Measurements from ENCODE around the gene GGTLC2. TPM values are rescaled to one million over a fixed set of nuclear protein-coding genes. Genes with fewer than 3 reads are reported as not detected.
A peak's percentile ranks its signal among the peaks of the same experiment; 100 is the strongest.
"Not testable (repeated sequence)": the region's sequence is repeated elsewhere in the genome, so short reads cannot be mapped to it uniquely, and the experiment has no call there.

The GGTLC2 gene
- total RNA-seq, 1 donor = not detected

GRCh38 chr22:22684580-22685561 lies 40.5 kb downstream of the GGTLC2 start:
- H4K20me1 ChIP-seq (ENCODE audit: insufficient read depth, low read length) = no peaks in the 10 kb centered on the region
- DNase-seq (ENCODE audit: insufficient read length, low spot score, missing footprints) = no peak
- H2AFZ ChIP-seq (ENCODE audit: low read length) = no peak overlapping the region
- no peak overlapping the region for H3K4me3 ChIP-seq (ENCODE audit: insufficient read depth, low read length)
- no peaks in the 10 kb centered on the region for H3K79me2 ChIP-seq (ENCODE audit: insufficient read depth, low read length)
- peak; percentile 31 for TF ChIP-seq CTCF (IDR thresholded peaks at IDR 0.05; ENCODE audit: extremely low read depth, low read depth, low read length)
- H3K4me1 ChIP-seq (ENCODE audit: insufficient read depth, low read length) = peaks cover 38% of the 10 kb centered on the region
- peak overlapping the region; percentile 44 for H3K4me2 ChIP-seq (ENCODE audit: insufficient read depth, low read length)
- no peaks in the 10 kb centered on the region for H3K36me3 ChIP-seq (ENCODE audit: insufficient read depth, low read length)
- no peaks in the 10 kb centered on the region for H3K9me3 ChIP-seq (ENCODE audit: low read depth, low read length)
- peaks cover 4% of the 10 kb centered on the region for H3K27me3 ChIP-seq (ENCODE audit: insufficient read depth, low read length)
- H3K27ac ChIP-seq (ENCODE audit: low read depth, low read length) = no peak overlapping the region

GRCh38 chr22:22685586-22685985 lies 41.2 kb downstream of the GGTLC2 start:
- DNase-seq (ENCODE audit: insufficient read length, low spot score, missing footprints) = no peak
- TF ChIP-seq CTCF (IDR thresholded peaks at IDR 0.05; ENCODE audit: extremely low read depth, low read depth, low read length) = no peak
- peaks cover 38% of the 10 kb centered on the region for H3K4me1 ChIP-seq (ENCODE audit: insufficient read depth, low read length)

GRCh38 chr22:22686202-22687115 lies 42.0 kb downstream of the GGTLC2 start:
- not testable (repeated sequence) for H3K9me3 ChIP-seq (ENCODE audit: low read depth, low read length); H3K4me2 ChIP-seq (ENCODE audit: insufficient read depth, low read length); H3K4me3 ChIP-seq (ENCODE audit: insufficient read depth, low read length); DNase-seq (ENCODE audit: insufficient read length, low spot score, missing footprints); H2AFZ ChIP-seq (ENCODE audit: low read length); H4K20me1 ChIP-seq (ENCODE audit: insufficient read depth, low read length); H3K27me3 ChIP-seq (ENCODE audit: insufficient read depth, low read length); H3K79me2 ChIP-seq (ENCODE audit: insufficient read depth, low read length); H3K36me3 ChIP-seq (ENCODE audit: insufficient read depth, low read length); H3K27ac ChIP-seq (ENCODE audit: low read depth, low read length)
- peaks cover 31% of the 10 kb centered on the region for H3K4me1 ChIP-seq (ENCODE audit: insufficient read depth, low read length)

More at GRCh38 chr22:22685586-22685985, 41.2 kb downstream of the GGTLC2 start:
- H3K36me3 ChIP-seq (ENCODE audit: insufficient read depth, low read length) = no peaks in the 10 kb centered on the region
- no peak overlapping the region for H3K27ac ChIP-seq (ENCODE audit: low read depth, low read length)
- H3K4me3 ChIP-seq (ENCODE audit: insufficient read depth, low read length) = no peak overlapping the region
- no peak overlapping the region for H3K4me2 ChIP-seq (ENCODE audit: insufficient read depth, low read length)
- H3K79me2 ChIP-seq (ENCODE audit: insufficient read depth, low read length) = no peaks in the 10 kb centered on the region
- no peaks in the 10 kb centered on the region for H4K20me1 ChIP-seq (ENCODE audit: insufficient read depth, low read length)
- no peak overlapping the region for H2AFZ ChIP-seq (ENCODE audit: low read length)
- H3K9me3 ChIP-seq (ENCODE audit: low read depth, low read length) = no peaks in the 10 kb centered on the region
- no peaks in the 10 kb centered on the region for H3K27me3 ChIP-seq (ENCODE audit: insufficient read depth, low read length)

GRCh38 chr22:22687638-22688500 lies 43.5 kb downstream of the GGTLC2 start:
- peak; percentile 85 for TF ChIP-seq CTCF (IDR thresholded peaks at IDR 0.05; ENCODE audit: extremely low read depth, low read depth, low read length)
- H3K27ac ChIP-seq (ENCODE audit: low read depth, low read length) = no peak overlapping the region
- H3K79me2 ChIP-seq (ENCODE audit: insufficient read depth, low read length) = no peaks in the 10 kb centered on the region
- no peaks in the 10 kb centered on the region for H3K27me3 ChIP-seq (ENCODE audit: insufficient read depth, low read length)
- H3K4me2 ChIP-seq (ENCODE audit: insufficient read depth, low read length) = no peak overlapping the region
- H2AFZ ChIP-seq (ENCODE audit: low read length) = no peak overlapping the region
- no peaks in the 10 kb centered on the region for H3K9me3 ChIP-seq (ENCODE audit: low read depth, low read length)
- DNase-seq (ENCODE audit: insufficient read length, low spot score, missing footprints) = peak; percentile 23
- no peaks in the 10 kb centered on the region for H3K36me3 ChIP-seq (ENCODE audit: insufficient read depth, low read length)
- H3K4me3 ChIP-seq (ENCODE audit: insufficient read depth, low read length) = no peak overlapping the region
- H4K20me1 ChIP-seq (ENCODE audit: insufficient read depth, low read length) = no peaks in the 10 kb centered on the region
- peaks cover 25% of the 10 kb centered on the region for H3K4me1 ChIP-seq (ENCODE audit: insufficient read depth, low read length)
